ENCODE data around the gene DLL3.
A peak's percentile ranks its signal among the peaks of the same experiment; 100 is the strongest.

DLL3 gene

GRCh38 chr19:39517432-39517831 is 18.7 kb downstream of the DLL3 start:
- DNase-seq (ENCODE audit: low spot score): no peak

- no peak for DNase-seq (ENCODE audit: low spot score)
Observed at GRCh38 chr19:39518458-39518857, 19.7 kb downstream of the DLL3 start.

- no peak for DNase-seq (ENCODE audit: low spot score)
Observed at GRCh38 chr19:39518975-39519374, 20.2 kb downstream of the DLL3 start.

GRCh38 chr19:39520541-39521484 is 22.1 kb downstream of the DLL3 start:
- DNase-seq (ENCODE audit: low spot score): no peak

GRCh38 chr19:39524495-39524894 is 25.7 kb downstream of the DLL3 start:
- DNase-seq (ENCODE audit: low spot score): no peak

GRCh38 chr19:39525205-39525604 is 26.5 kb downstream of the DLL3 start:
- DNase-seq (ENCODE audit: low spot score): no peak

- no peak for DNase-seq (ENCODE audit: low spot score)
Observed at GRCh38 chr19:39531834-39532232, 33.1 kb downstream of the DLL3 start.

- peak; percentile 99 for DNase-seq (ENCODE audit: low spot score)
Observed at GRCh38 chr19:39532233-39533002, 33.7 kb downstream of the DLL3 start, which contains the start of gene EID2B. Gene EID2B (minus strand): TSS chr19:39532852. CDS start chr19:39532802, 50 bp downstream.

GRCh38 chr19:39533003-39533512 is 34.3 kb downstream of the DLL3 start:
- no peak for DNase-seq (ENCODE audit: low spot score)

- no peak for DNase-seq (ENCODE audit: low spot score)
Observed at GRCh38 chr19:39533791-39534190, 35.0 kb downstream of the DLL3 start.

- DNase-seq (ENCODE audit: low spot score): no peak
Observed at GRCh38 chr19:39539165-39539517, 40.4 kb downstream of the DLL3 start.

GRCh38 chr19:39539518-39540332 is 41.0 kb downstream of the DLL3 start, which contains the start of gene EID2:
Gene EID2 (minus strand): TSS chr19:39540161. CDS start chr19:39540079, 82 bp downstream.
- peak; percentile 99 for DNase-seq (ENCODE audit: low spot score)

GRCh38 chr19:39540333-39540673 is 41.6 kb downstream of the DLL3 start:
- DNase-seq (ENCODE audit: low spot score): no peak

- DNase-seq (ENCODE audit: low spot score): no peak
Observed at GRCh38 chr19:39542206-39542605, 43.5 kb downstream of the DLL3 start.

- no peak for DNase-seq (ENCODE audit: low spot score)
Observed at GRCh38 chr19:39543477-39543857, 44.7 kb downstream of the DLL3 start.

GRCh38 chr19:39544226-39544903 is 45.6 kb downstream of the DLL3 start:
- DNase-seq (ENCODE audit: low spot score): no peak

GRCh38 chr19:39544911-39545310 is 46.2 kb downstream of the DLL3 start:
- no peak for DNase-seq (ENCODE audit: low spot score)

- no peak for DNase-seq (ENCODE audit: low spot score)
Observed at GRCh38 chr19:39546599-39546998, 47.9 kb downstream of the DLL3 start.

GRCh38 chr19:39550197-39550596 is 51.5 kb downstream of the DLL3 start:
- no peak for DNase-seq (ENCODE audit: low spot score)

GRCh38 chr19:39553082-39553652 is 54.4 kb downstream of the DLL3 start:
- DNase-seq (ENCODE audit: low spot score): no peak

GRCh38 chr19:39554701-39555311 is 56.1 kb downstream of the DLL3 start:
- DNase-seq (ENCODE audit: low spot score): no peak

Measured in AG08395 (cell line).